ENCODE data around the gene MYLK.

- TF ChIP-seq CTCF (IDR thresholded peaks at IDR 0.05; ENCODE audit: insufficient read depth, low read depth, low read length) = no peak
- no peak for TF ChIP-seq EZH2 (IDR thresholded peaks at IDR 0.05; ENCODE audit: insufficient read depth, low read length)
These were observed 134.4 kb downstream of the MYLK start for GRCh38 chr3:123749711-123750110.

All from astrocyte (in vitro differentiated cells and primary cell).